ENCODE data around the gene KLF11. TPM values are rescaled to one million over a fixed set of nuclear protein-coding genes. Genes with fewer than 3 reads are reported as not detected.
A peak's percentile ranks its signal among the peaks of the same experiment; 100 is the strongest.
"Not testable (repeated sequence)": the region's sequence is repeated elsewhere in the genome, so short reads cannot be mapped to it uniquely, and the experiment has no call there.

KLF11 gene
- total RNA-seq, 1 donor from 2014 or later, result 28.2 TPM

DNA sequence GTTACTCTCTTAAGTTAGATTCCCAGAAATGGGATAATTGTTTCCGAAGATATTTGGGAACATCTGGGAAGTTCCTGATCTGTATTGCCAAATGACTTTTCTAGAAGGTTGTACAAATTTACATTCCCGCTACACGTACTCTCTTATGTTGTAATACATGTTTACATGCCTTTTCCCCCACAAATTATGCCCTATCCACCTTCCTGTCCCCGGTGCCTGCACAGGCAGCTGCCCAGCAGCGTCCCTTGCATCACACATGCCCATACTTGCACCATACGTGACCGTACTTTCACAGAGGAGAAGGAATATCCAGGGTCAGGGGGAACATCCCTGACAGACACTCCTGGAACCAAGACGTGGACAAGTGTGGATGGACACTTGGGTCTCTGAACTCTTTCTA, 24.2 kb upstream of the KLF11 start:
- ATAC-seq (no peak), DNase-seq (ENCODE audit: missing footprints) (peak; percentile 21)
- intact Hi-C loops (cut with DNase I), result no loop called here

DNA sequence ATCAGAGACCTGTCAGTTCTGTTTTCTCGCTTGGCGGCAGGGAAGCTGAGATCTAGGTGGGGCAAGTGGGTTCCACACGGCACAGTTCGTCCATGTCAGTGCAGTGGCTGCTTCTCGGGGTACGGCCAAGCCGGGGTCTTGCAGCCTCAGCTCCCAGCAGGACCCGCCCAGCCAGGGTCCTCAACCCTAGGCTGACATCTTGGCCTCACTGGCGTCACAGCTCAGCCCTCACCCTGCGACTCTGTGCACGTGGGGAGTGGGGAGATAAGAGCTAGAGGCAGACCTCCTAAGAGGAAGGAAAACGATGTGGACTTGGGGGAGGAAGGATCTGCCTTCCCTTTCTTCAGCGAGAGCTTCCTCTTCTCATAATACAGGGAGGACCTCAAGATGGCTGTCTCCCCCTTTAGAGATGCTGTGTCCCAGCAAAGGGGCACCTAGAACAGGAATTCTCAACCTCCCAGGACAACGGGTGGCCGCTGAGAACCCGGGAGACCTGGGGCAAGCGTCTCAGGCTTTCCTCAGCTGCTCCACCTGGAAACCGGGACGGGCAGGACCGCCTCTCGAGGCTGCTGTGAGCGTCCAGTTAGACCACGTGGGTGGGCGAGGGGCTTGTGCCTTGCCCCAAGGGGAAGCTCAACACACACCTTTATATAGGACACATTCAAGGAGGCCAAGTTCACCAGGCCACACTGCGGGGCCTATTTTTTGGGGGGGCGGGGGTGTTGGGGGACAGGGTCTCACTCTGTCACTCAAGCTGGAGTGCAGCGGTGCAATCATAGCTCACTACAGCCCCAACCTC, 23.5 kb upstream of the KLF11 start:
- intact Hi-C loops (cut with DNase I), result no loop called here
- DNase-seq (ENCODE audit: missing footprints), result peak; percentile 54
- ATAC-seq, result peak; percentile 13

DNA sequence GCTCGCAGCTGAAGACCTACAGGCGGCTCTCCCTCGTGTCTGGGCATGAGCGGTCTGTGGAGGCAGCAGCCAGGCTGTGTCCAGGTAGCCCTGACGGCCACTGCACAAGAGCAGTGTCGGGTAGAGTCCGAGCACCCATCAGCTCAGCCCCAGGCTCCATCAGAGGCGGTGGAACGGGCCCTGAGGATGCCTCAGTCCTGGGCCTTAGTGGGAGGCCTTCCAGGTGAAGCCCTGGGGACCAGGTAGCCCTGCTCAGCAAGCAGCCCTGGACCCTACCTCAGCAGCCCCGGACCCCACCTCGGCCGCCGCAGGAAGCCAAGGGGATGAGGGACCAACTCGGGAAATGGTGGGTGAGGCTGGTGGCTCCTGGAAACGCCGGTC, 21.3 kb upstream of the KLF11 start:
- ATAC-seq (no peak), DNase-seq (ENCODE audit: missing footprints) (peak; percentile 39)

DNA sequence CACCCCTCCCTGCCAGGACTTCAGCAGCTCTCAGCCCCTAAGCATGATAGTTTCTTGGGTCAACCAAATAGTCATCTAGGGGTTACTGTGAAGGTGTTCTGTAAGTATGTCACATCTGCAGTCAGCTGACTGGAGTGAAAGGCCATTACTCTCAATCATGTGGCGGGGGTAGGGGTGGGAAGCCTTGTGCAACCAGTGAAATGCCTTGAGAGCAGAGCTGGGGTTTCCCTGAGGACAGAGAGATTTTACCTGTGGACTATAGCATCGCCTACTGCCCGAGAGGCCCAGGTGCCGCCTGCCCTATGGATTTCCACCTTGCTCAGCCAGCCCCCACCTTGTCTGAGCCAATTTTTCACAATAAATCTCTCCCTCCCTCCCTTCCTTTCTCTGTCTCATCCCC, 20.9 kb upstream of the KLF11 start:
- intact Hi-C loops (cut with DNase I), result no loop called here
- ATAC-seq, result no peak
- peak; percentile 32 for DNase-seq (ENCODE audit: missing footprints)

More for the DNA sequence above, 21.3 kb upstream of the KLF11 start:
- intact Hi-C loops (cut with DNase I), result no loop called here

DNA sequence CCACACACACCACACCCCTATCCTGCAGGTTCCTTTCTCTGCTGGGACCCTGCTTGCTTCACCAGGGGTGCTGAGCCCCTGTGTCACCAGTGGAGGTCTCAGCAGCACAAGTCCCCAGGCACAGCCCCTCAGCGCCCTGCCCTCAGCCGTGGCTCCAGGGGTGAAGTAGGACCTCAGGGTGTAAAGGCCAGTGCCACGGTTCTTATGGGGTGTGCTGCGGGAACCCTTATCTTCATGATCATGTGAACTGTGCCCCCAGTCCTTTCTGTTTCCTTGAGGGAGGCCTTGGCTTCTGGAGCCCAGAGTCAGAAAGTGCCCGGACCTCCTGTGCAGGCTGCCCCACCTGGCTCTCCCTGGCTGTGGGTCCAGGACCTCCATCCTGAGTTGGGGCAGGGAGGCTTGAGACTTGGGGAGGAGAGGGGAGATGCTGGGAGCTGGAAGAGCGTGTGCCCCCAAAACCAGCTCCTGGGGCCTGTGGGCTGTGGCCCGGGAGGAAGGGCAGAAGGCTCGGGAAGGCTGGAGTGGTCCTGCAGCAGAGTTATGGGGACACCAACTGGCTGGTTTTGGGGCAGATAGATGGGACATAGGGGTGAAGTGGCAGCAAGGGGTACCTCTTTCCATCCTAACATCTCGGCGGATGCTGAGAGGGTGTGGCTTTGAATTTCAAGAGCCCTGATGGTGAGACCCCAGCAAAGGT, 20.2 kb upstream of the KLF11 start:
- DNase-seq (ENCODE audit: missing footprints), result peak; percentile 42
- no peak for ATAC-seq
- intact Hi-C loops (cut with DNase I), result no loop called here

DNA sequence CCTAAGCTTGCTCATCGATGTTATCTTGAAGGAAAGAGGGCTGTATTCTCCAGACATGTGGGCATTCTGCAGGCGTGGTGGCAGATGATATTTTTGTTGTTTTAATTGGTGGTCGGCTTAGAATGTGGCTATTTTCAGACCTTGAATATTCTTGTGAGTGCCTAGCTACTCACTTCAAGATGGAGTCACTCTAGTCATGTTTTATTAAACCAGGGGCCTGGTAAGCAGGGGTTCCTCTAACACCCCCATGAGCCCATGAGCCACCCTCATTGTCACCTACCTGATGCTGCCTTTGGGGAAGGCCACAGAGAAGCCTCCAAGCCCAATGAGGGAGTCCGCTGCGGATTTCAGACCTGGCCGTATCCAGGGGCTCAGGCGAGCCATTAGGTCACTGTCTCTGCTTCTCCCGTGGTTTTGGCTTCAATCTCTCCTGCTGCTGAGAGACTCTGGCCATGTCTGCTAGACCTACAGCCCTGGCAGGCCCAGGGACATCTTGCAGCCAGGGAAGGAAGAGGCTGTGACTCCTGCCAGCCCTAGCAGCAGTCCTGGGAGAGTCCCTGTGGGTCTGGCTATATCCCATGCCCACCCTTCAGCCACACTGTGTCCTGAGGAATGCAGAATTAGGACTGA, 16.3 kb upstream of the KLF11 start:
- DNase-seq (ENCODE audit: missing footprints) (peak; percentile 55), ATAC-seq (peak; percentile 16)
- intact Hi-C loops (cut with DNase I), result no loop called here

DNA sequence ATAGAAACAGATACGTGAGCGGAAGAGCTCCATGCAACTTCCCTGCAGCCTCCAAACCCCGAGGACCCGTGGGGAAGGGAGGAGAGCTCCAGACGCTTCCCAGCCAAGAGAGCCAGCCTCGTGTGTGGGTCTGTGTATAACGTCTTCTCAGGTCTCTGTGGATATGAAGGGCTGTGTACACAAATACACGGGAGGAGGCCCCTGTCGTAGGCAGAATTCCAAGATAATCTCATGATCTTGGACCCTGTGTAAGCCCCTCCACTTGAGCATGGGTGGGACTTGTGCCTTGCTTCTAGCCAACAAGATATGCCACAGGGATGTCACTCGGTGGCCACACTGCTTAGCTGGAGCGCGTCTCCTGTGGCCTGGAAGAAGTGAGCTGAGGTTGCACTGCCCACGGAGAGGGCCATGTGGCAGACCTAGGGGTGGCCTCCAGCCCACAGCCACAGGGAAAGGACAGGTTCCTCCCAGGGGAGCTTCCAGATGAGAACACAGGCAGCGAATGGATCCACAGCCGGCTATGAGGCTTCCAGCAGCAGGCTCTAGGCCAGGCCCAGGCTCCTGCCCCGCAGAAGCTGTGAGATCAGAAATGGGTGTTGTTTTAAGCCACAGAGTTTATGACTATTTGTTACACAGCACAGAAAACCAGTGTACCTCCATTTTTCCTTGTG, 15.6 kb upstream of the KLF11 start:
- intact Hi-C loops (cut with DNase I), result no loop called here
- ATAC-seq, result peak; percentile 33
- peak; percentile 70 for DNase-seq (ENCODE audit: missing footprints)

DNA sequence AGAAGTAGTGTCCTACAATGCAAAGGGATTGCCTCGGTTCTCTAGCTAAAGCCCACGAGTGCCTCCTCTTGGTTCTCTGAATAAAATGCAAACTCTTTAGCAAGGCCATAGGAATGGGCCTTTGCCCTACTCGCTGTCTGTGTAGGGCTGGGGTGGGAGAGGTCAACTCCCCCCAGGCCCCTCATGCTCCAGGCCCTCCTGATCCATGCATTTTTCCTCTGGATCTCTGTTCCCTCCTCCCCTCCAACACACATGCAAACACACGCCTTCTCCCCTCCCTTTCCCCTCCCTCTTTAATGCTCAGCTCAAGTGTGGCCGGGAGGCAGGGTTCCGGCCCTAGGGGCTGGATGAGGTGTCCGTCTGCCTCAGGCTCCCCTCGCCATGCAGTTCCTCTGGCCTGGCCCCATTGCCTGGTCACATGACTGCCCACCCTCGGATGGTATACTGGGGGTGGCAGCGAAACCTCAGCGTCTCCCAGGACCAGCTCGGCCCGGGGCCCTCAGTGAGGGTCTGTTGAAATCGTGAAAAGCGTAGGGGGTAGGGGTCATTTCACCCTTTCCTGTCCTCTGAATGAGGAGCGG, 14.9 kb upstream of the KLF11 start:
- intact Hi-C loops (cut with DNase I), result no loop called here
- peak; percentile 69 for DNase-seq (ENCODE audit: missing footprints)
- no peak for ATAC-seq

DNA sequence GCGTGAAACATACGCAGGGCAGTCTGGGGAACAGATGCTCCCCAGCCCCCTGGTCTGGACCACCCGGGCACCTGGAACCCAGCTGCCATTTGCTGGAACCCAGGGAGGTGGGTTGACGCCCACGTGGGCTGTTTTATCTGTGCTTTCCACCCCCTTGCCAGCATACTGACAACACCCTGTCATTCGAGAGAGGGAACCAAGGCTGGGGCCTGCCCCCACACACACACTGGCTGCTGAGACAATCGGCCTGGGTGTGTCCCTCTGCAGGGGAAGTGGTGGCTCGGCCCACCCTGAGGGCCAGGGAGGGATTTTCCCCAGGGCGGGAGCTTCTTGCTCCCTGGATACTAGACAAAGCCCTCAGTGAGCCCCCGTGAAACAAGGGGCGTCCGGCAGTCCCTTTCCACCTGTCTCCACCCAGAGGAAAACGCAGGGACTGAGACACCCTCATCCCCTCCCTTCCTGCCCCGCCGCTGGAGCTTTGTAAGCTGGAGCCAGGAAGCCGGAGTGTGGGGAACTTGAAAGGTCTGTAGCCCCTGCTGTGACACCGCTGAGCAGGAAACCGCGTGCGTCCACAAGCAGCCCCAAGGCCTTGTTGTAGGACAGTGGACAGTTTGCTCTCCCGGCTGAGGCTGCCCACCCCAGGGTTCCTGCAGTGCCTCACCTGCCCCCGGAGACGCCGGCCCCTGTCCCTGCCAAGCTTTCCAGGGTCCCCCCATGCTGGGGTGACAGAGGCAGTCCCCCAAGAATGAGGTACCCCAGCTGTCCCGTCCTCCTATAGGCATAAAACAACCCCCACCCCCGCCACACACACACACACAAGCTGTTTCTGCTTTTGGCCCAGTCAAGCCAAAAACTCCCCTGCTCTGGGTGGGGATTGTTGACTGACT, 14.1 kb upstream of the KLF11 start:
- intact Hi-C loops (cut with DNase I), result no loop called here
- peak; percentile 66 for ATAC-seq
- DNase-seq (ENCODE audit: missing footprints), result peak; percentile 88

DNA sequence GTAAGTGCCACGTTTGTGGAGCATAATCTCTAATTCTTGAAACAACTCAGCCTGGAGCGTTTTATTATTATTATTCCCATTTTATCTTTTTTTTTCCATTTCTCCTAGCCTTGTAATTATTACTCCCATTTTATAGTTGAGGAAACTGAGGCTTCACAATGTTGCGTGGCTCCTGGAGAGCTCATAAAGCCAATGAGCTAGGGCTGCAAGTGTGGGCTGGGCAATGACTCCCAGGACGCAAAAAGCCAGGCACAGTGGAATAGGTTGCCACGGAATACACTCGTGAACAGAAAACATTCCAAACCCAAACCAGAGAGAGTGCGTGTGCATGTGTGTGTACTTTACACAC, 13.5 kb upstream of the KLF11 start:
- intact Hi-C loops (cut with DNase I), result no loop called here
- no peak for DNase-seq (ENCODE audit: missing footprints)
- ATAC-seq, result no peak

DNA sequence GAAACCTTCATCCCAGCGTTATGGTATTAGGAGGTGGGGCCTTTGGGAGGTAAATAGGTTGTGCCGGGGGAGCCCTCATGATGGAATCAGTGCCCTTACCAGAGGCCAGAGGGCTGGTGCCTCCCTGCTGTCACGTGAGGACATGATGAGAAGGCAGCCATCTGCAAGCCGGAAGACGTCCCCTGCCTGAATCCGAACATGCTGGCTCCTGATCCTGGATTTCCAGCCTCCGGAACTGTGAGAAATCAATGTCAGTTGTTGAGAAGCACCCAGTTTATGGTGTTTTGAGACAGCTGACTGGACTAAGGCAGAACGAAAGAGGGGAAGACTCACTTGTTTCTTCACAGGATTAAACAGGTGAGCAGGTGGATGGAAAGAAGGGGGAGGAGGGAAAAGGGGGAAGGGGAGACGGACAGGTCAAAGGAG, 13.0 kb upstream of the KLF11 start:
- DNase-seq (ENCODE audit: missing footprints) (peak; percentile 42), ATAC-seq (no peak)
- intact Hi-C loops (cut with DNase I), result no loop called here

DNA sequence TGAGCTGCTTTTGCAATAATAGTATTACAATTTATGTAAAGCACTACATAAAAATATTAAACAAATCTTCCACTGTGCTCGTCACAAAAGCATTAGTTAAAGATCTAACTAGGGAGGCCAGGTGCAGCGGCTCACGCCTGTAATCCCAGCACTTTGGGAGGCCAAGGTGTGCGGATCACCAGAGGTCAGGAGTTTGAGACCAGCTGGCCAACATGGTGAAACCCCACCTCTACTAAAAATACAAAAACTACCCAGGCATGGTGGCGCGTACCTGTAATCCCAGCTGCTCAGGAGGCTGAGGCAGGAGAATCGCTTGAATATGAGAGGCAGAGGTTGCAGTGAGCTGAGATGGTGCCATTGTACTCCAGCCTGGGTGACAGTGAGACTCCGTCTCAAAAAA, 12.6 kb upstream of the KLF11 start:
- ATAC-seq; intact Hi-C loops (cut with DNase I): not testable (repeated sequence)
- DNase-seq (ENCODE audit: missing footprints), result peak; percentile 4

DNA sequence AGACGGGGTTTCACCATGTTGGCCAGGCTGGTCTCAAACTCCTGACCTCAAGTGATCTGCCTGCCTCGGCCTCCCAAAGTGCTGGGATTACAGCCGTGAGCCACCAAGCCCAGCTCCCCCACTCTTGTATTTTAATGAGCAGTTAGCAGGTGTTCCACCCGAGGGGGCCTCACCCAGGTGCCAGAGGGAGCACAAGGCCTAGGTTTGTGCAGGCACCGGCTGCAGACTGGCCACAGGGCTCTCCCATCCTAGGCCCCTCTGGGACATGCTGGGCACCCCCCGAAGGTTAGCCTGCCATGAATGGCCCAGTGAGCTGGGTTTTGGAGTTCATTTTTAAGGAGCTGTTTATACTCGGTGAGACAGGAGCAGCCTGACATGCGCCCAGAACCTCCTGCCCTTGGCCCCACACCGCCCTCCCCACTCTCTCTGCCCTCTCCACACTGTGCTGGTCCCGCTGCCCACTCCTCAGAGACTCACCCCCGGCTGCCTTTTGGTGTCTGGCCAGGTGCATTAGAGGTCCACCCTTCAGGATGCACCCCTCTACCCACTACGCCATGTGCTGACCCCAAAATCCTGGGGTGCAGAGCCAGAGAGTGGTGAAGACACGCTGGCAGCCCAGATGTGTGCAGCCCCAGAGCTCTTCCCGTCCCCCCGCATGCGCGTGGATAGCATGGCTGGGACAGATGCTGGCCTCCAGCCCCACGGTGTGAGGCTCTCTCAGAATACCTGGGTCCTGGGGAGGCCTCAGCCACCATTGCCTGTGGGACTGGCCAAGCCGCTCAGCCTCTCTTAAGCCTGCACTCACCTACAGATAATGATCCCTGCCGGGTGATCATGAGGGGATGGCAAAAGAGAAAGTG, 11.2 kb upstream of the KLF11 start:
- intact Hi-C loops (cut with DNase I), result no loop called here
- ATAC-seq (no peak), DNase-seq (ENCODE audit: missing footprints) (peak; percentile 50)

DNA sequence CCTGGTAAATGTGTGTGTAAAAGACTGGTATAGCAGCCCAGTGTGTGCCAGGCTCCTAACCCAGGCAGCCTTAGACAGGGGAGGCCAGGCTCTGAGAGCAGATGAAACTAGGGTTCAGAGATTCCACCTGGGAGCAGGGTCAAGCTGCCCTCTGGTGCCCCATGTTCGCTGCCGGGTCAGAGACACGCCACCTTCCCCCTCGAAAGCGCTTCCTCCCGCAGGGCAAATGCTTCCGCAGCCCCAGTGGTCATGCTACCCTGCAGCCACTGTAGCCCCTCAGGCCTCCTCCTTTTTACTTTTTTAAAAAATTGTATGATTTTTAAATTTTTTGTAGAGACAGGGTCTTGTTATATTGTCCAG, 10.6 kb upstream of the KLF11 start:
- ATAC-seq, result no peak
- intact Hi-C loops (cut with DNase I), result no loop called here
- DNase-seq (ENCODE audit: missing footprints), result no peak

DNA sequence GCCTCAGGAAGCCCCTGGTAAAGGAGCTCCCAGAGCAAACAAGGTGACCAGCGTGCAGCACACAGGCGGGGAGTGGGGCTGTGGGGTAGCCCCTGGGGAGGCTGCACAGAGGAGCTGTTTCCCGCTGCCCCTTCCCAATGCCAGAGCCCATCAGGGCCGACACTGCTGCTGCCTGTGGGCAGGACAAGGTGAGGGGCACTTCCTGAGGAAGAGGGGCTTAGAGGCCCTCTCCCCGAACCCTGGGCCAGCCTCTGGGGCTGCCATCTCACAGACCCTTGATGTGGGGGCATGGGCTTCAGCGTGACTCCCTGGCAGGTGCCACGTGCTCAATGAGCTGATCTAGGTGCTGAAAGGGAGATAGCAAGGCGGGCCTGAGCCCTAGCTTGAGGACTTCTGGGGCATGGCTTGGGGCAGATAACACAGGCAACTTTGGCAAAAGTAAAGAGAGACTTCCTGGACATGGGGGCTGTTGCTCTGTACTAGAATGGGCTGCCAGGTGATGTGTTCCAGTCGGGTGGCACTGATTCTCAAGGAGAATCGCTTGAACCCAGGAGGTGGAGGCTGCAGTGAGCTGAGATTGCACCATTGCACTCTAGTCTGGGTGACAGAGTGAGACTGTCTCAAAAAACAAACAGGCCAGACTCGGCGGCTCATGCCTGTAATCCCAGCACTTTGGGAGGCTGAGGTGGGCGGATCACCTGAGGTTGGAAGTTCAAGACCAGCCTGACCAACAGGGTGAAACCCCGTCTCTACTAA, 9.9 kb upstream of the KLF11 start:
- DNase-seq (ENCODE audit: missing footprints) (peak; percentile 64), ATAC-seq (peak; percentile 1)
- intact Hi-C loops (cut with DNase I), result no loop called here

DNA sequence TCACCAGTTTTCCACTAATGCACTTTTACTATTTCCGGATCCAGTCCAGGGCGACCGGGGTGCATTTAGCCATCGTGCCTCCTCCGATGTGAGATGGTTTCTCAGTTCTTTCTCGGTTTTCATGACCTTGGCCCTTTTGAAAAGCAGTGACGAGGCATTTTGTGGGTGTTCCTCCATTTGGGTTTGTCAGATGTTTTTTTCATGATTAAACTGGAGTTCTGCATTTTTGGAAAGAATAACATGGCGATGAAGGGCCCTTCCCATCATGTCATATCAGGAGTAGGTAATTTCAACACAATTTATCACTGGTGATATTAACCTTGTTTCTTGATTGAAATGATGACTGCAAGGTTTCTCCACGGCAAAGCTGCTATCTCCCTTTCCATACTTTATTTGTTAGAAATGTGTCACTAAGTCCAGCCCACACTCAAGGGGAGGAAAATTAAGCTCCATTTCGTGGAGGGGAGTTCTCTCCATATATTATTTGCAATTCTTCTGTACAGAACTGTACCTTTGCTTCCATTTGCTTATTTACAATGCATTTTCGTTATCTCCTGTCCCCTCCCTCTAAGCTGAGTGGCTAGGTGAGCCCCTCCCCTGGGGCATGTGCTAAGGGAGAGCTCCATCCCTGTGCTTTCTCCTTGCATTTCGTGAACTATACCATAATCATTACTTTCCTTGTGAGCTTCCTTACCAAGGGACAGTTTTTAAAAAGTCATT, 8.9 kb upstream of the KLF11 start:
- no peak for ATAC-seq
- intact Hi-C loops (cut with DNase I), result loop anchor here (5.0 kb wide), 1 partner anchor 42 kb away; no protein-coding TSS in a partner anchor
- DNase-seq (ENCODE audit: missing footprints), result no peak
